ENCODE measurements around the gene TTLL10. TPM values are rescaled to one million over a fixed set of nuclear protein-coding genes. Genes with fewer than 3 reads are reported as not detected.

TTLL10 gene
- total and polyA plus RNA-seq, 2 of the 8 experiments (the other 6 are each of a cell fraction or from before 2014, with no cell fraction given) = 1.1 to 1.7 TPM

GRCh38 chr1:1204425-1204920, 30.8 kb downstream of the TTLL10 start:
- no peak overlapping the region for H3K4ac ChIP-seq (replicated peaks; ENCODE audit: insufficient read length, low read depth, low read length)
- no peak overlapping the region for H2BK12ac ChIP-seq (ENCODE audit: low read depth, low read length)
- no peak overlapping the region for H2BK15ac ChIP-seq (ENCODE audit: low read length)
- H3K4me1 ChIP-seq (replicated peaks in 1 of 4; ENCODE audit: control insufficient read depth in 3 of 4, insufficient read depth in 4 of 4, low read length in 3 of 4) = peaks cover 0 to 16% (median 6%) of the 10 kb centered on the region in 4 experiments; a peak in 6 of 7 replicates
- H3K18ac ChIP-seq (ENCODE audit: extremely low read depth, low read length) = no peak overlapping the region
- H3K14ac ChIP-seq (ENCODE audit: insufficient read length) = no peak overlapping the region
- no peak overlapping the region for H2BK5ac ChIP-seq (ENCODE audit: low read depth, low read length)
- ChIA-PET POLR2A (ENCODE audit: partially characterized antibody) (no interaction called here), CTCF (ENCODE audit: partially characterized antibody) (interaction anchor here (0.8 to 1.7 kb wide), 5 partner anchors 11 to 96 kb away, joined by 3 read pairs; no protein-coding TSS in a partner anchor)
- H2AK5ac ChIP-seq (ENCODE audit: low read depth, low read length) = no peak overlapping the region
- no peak overlapping the region for H2BK20ac ChIP-seq (ENCODE audit: low read length)
- H3K79me1 ChIP-seq (ENCODE audit: low read depth, low read length) = no peaks in the 10 kb centered on the region
- no peak overlapping the region for H3K56ac ChIP-seq (replicated peaks; ENCODE audit: insufficient read length, low read depth, low read length)
- no peak overlapping the region; the same call in 1 of the 2 replicates for H4K8ac ChIP-seq (ENCODE audit: extremely low read depth, insufficient read depth, low read length)
- DNase-seq (ENCODE audit: low read depth in 1 of 2, low spot score in 2 of 2) (peak in 1 of 2 experiments; percentile 45), FAIRE-seq (no peak)
- no peak overlapping the region for H4K91ac ChIP-seq (replicated peaks; ENCODE audit: insufficient read length, low read length)
- no peak overlapping the region for H3K23ac ChIP-seq (ENCODE audit: insufficient read length)
- H4K20me1 ChIP-seq (replicated peaks in 1 of 2; ENCODE audit: control insufficient read depth in 1 of 2, insufficient read depth in 2 of 2, low read length in 2 of 2) = no peaks in the 10 kb centered on the region
- no peak overlapping the region for H3K4me2 ChIP-seq (ENCODE audit: insufficient read depth in 1 of 2, low read depth in 2 of 2, low read length in 2 of 2)
- no peaks in the 10 kb centered on the region for H3K36me3 ChIP-seq (ENCODE audit: control insufficient read depth in 2 of 4, insufficient read depth in 4 of 4, low read length in 3 of 4)
- no peak overlapping the region for H2BK120ac ChIP-seq (replicated peaks; ENCODE audit: low read depth, low read length)
- H3K27me3 ChIP-seq (replicated peaks in 1 of 4; ENCODE audit: control insufficient read depth in 3 of 4, extremely low read depth in 1 of 4, insufficient read depth in 3 of 4, low read length in 3 of 4) = peaks cover 2 to 19% (median 17%) of the 10 kb centered on the region in 4 experiments
- H3K9ac ChIP-seq (replicated peaks in 1 of 4; ENCODE audit: extremely low read depth in 1 of 4, low read depth in 3 of 4, low read length in 3 of 4) = no peak overlapping the region
- H3K79me2 ChIP-seq (ENCODE audit: control insufficient read depth in 1 of 2, insufficient read depth in 2 of 2, low read length in 2 of 2) = no peaks in the 10 kb centered on the region
- H3K9me3 ChIP-seq (ENCODE audit: insufficient read depth in 2 of 2, low read depth in 1 of 2, low read length in 1 of 2) = no peaks in the 10 kb centered on the region
- no peak overlapping the region for H4K5ac ChIP-seq (ENCODE audit: insufficient read length, low read depth, low read length)
- no peak overlapping the region for H3K4me3 ChIP-seq (ENCODE audit: extremely low read depth in 1 of 4, insufficient read depth in 2 of 4, low read depth in 3 of 4, low read length in 4 of 4)
- WGBS, 2 experiments (ENCODE audit: extremely low coverage in 1 of 2, insufficient coverage in 1 of 2, insufficient read length in 1 of 2, insufficient replicate concordance in 2 of 2, low coverage in 1 of 2, low lambda C conversion rate in 2 of 2, missing lambda C conversion rate in 1 of 2) = 94% methylated on average over 4 of the region's 8 CpGs; no CpG with 5 or more reads in 1 of the 2 experiments
- H2AFZ ChIP-seq (ENCODE audit: low read length) = no peak overlapping the region
- peaks cover 8% of the 10 kb centered on the region; the same call in 1 of the 2 replicates for H3K23me2 ChIP-seq (ENCODE audit: low read depth, low read length)
- H3K27ac ChIP-seq (ENCODE audit: low read depth, low read length) = no peak overlapping the region
- TF ChIP-seq PHF8 (conservative IDR thresholded peaks at IDR 0.05; ENCODE audit: low read depth, low read length) = no peak
- no peak for TF ChIP-seq RFX5 (IDR thresholded peaks at IDR 0.05; ENCODE audit: borderline replicate concordance, low read depth, low read length)
- TF ChIP-seq HDAC6 (IDR thresholded peaks at IDR 0.05; ENCODE audit: low read depth, low read length) = no peak
- no peak for TF ChIP-seq ATF3 (IDR thresholded peaks at IDR 0.05; ENCODE audit: insufficient read depth, low read depth, low read length)
- no peak for TF ChIP-seq YY1 (IDR thresholded peaks at IDR 0.05; ENCODE audit: low read depth, low read length)
- no peak for TF ChIP-seq JUN (IDR thresholded peaks at IDR 0.05; ENCODE audit: low read depth, low read length)
- no peak for TF ChIP-seq GABPA (IDR thresholded peaks at IDR 0.05; ENCODE audit: borderline replicate concordance, insufficient read depth, low read length)
- no peak for TF ChIP-seq CTBP2 (IDR thresholded peaks at IDR 0.05; ENCODE audit: borderline replicate concordance, insufficient read depth, insufficient read length, low read length)
- no peak for TF ChIP-seq POLR2A (IDR thresholded peaks at IDR 0.05; ENCODE audit: control extremely low read depth in 1 of 2, low read depth in 2 of 2, low read length in 2 of 2)
- no peak for TF ChIP-seq KDM4A (IDR thresholded peaks at IDR 0.05; ENCODE audit: low read depth, low read length, severe bottlenecking)
- TF ChIP-seq RAD21 (IDR thresholded peaks at IDR 0.05 in 1 of 2, conservative IDR thresholded peaks at IDR 0.05 in 1 of 2; ENCODE audit: low read depth in 2 of 2, low read length in 2 of 2) = no peak

All from H1 (cell line).